ENCODE measurements around the gene SMAD3. TPM values are rescaled to one million over a fixed set of nuclear protein-coding genes. Genes with fewer than 3 reads are reported as not detected.

The SMAD3 gene
- total and polyA plus RNA-seq, 2 experiments from 2014 or later, result 30.8 to 34.0 TPM

DNA sequence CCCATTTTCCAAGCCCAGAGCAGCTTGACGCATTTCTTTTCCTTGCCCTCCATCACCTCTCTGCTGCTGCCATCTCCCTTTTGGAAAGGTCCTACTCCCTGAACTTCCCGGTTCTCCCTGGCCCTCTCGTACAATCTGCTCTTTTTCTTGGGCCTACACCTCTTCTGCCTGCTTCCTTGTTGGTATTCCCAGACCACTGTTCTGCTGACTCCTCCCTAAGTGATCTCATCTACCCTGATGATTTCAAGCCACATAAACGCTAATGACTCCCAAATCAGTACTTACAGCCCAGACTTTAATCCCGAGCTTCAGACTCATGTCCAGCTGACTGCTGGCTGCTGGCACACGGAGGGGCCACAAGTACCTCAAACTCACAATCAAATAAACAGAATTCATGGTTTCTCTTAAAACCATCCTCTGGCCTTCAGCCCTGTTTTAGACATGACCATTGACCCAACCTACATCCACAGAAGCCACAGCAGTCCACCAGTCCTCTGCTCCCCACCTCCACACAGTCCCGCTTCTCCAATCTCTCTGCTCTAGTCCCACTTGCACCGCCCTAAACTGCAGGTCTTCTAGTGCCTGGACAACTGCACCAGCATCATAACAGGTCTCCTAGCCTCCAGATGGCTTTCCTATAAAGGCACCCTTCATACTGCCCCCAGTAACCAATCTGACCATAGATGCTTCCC, 131.4 kb downstream of the SMAD3 start:
- in situ Hi-C loops (cut with MboI), result no loop called here
- H3K4me2 ChIP-seq (ENCODE audit: unreplicated experiment), result peak overlapping the region; percentile 35
- H3K36me3 ChIP-seq (ENCODE audit: low read depth), result peaks cover 19% of the 10 kb centered on the region

GRCh38 chr15:67197364-67197695, 131.9 kb downstream of the SMAD3 start:
- Histone ChIP-seq H3K4me1 (ENCODE audit: insufficient read depth) (peaks cover 44% of the 10 kb centered on the region), H2AFZ (no peak overlapping the region), H3K9me2 (ENCODE audit: insufficient read depth) (no peaks in the 10 kb centered on the region), H4K20me1 (ENCODE audit: insufficient read depth) (no peaks in the 10 kb centered on the region), H3F3A (ENCODE audit: insufficient read depth) (peaks cover 88% of the 10 kb centered on the region), H3K27me3 (replicated peaks; ENCODE audit: insufficient read depth) (no peaks in the 10 kb centered on the region), H3K27ac (peak overlapping the region; percentile 87), H3K4me2 (ENCODE audit: unreplicated experiment) (peak overlapping the region; percentile 35), H3K9me3 (ENCODE audit: low read depth) (no peaks in the 10 kb centered on the region), H3K79me2 (ENCODE audit: insufficient read depth) (no peaks in the 10 kb centered on the region), H3K4me3 (no peak overlapping the region), H3K36me3 (ENCODE audit: low read depth) (peaks cover 13% of the 10 kb centered on the region), H3K9ac (peak overlapping the region; percentile 65)
- in situ Hi-C loops (cut with MboI), result no loop called here
- WGBS, 2 experiments (ENCODE audit: low coverage in 1 of 2, low lambda C conversion rate in 2 of 2, missing lambda C conversion rate in 2 of 2), result 100% methylated on average over 2 of the region's 2 CpGs
- TF ChIP-seq EZH2 (IDR thresholded peaks at IDR 0.05; ENCODE audit: insufficient read depth, poor library complexity, severe bottlenecking), result no peak
- no peak for TF ChIP-seq EZH2phosphoT487 (IDR thresholded peaks at IDR 0.05; ENCODE audit: insufficient read depth, low read depth)
- peak; percentile 21 for DNase-seq

More for the DNA sequence above, 131.4 kb downstream of the SMAD3 start:
- Histone ChIP-seq H3K4me1 (ENCODE audit: insufficient read depth) (peaks cover 44% of the 10 kb centered on the region), H3K9me3 (ENCODE audit: low read depth) (no peaks in the 10 kb centered on the region), H3K9me2 (ENCODE audit: insufficient read depth) (no peaks in the 10 kb centered on the region), H3K4me3 (no peak overlapping the region), H3K27me3 (replicated peaks; ENCODE audit: insufficient read depth) (no peaks in the 10 kb centered on the region), H3F3A (ENCODE audit: insufficient read depth) (peaks cover 89% of the 10 kb centered on the region), H4K20me1 (ENCODE audit: insufficient read depth) (no peaks in the 10 kb centered on the region), H3K9ac (peak overlapping the region; percentile 65), H3K79me2 (ENCODE audit: insufficient read depth) (no peaks in the 10 kb centered on the region), H2AFZ (no peak overlapping the region; the same call in 1 of the 2 replicates), H3K27ac (peak overlapping the region; percentile 87)
- 28 to 32% methylated on average over 8 of the region's 8 CpGs for WGBS, 2 experiments (ENCODE audit: low coverage in 1 of 2, low lambda C conversion rate in 2 of 2, missing lambda C conversion rate in 2 of 2)
- no peak for TF ChIP-seq EZH2 (IDR thresholded peaks at IDR 0.05; ENCODE audit: insufficient read depth, poor library complexity, severe bottlenecking)
- TF ChIP-seq EZH2phosphoT487 (IDR thresholded peaks at IDR 0.05; ENCODE audit: insufficient read depth, low read depth), result no peak
- DNase-seq, result peak; percentile 91

- TF ChIP-seq EZH2phosphoT487 (IDR thresholded peaks at IDR 0.05; ENCODE audit: insufficient read depth, low read depth) (no peak), EZH2 (IDR thresholded peaks at IDR 0.05; ENCODE audit: insufficient read depth, poor library complexity, severe bottlenecking) (no peak)
- Histone ChIP-seq H3K9ac (no peak overlapping the region), H3K4me3 (no peak overlapping the region), H3K27ac (peak overlapping the region; percentile 74; the same call in 1 of the 2 replicates), H3K27me3 (replicated peaks; ENCODE audit: insufficient read depth) (no peaks in the 10 kb centered on the region), H3K4me2 (ENCODE audit: unreplicated experiment) (no peak overlapping the region), H3K36me3 (ENCODE audit: low read depth) (peaks cover 13% of the 10 kb centered on the region), H3F3A (ENCODE audit: insufficient read depth) (peaks cover 82% of the 10 kb centered on the region), H3K79me2 (ENCODE audit: insufficient read depth) (no peaks in the 10 kb centered on the region), H3K9me3 (ENCODE audit: low read depth) (no peaks in the 10 kb centered on the region), H3K9me2 (ENCODE audit: insufficient read depth) (no peaks in the 10 kb centered on the region), H2AFZ (no peak overlapping the region), H4K20me1 (ENCODE audit: insufficient read depth) (no peaks in the 10 kb centered on the region), H3K4me1 (ENCODE audit: insufficient read depth) (peaks cover 44% of the 10 kb centered on the region)
- whole genome bisulfite sequencing, 2 experiments (ENCODE audit: low coverage in 1 of 2, low lambda C conversion rate in 2 of 2, missing lambda C conversion rate in 2 of 2), result 95 to 100% methylated on average over 7 of the region's 7 CpGs
- in situ Hi-C loops (cut with MboI), result no loop called here
- DNase-seq, result peak; percentile 13
Measured at GRCh38 chr15:67198157-67198754, 132.9 kb downstream of the SMAD3 start.

DNA sequence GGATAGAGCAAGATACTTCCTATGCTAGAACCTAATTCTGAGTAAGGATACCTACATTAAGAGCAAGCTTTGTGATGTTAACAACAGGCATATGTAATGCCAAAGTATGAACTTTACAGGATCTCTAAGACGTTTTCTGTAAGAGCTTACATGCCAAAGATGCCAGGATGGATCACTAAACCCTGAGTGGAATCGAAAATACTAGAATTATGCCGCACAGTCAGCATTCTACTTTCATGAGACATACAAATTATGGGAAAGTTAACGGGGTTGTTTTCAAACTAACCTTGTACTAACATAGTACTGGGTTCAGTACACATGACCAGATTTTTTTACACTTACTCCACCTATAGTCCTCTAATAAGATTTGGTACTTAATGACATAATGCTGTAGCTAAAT, 134.0 kb downstream of the SMAD3 start:
- H3K4me2 ChIP-seq (ENCODE audit: unreplicated experiment), result no peak overlapping the region
- H4K20me1 ChIP-seq (ENCODE audit: insufficient read depth), result no peaks in the 10 kb centered on the region
- H3K9me2 ChIP-seq (ENCODE audit: insufficient read depth), result no peaks in the 10 kb centered on the region
- no peaks in the 10 kb centered on the region for H3K27me3 ChIP-seq (replicated peaks; ENCODE audit: insufficient read depth)
- H3F3A ChIP-seq (ENCODE audit: insufficient read depth), result peaks cover 71% of the 10 kb centered on the region
- peak; percentile 66 for DNase-seq
- 36 to 48% methylated on average over 4 of the region's 4 CpGs for WGBS, 2 experiments (ENCODE audit: low coverage in 1 of 2, low lambda C conversion rate in 2 of 2, missing lambda C conversion rate in 2 of 2)
- no peak overlapping the region for H2AFZ ChIP-seq
- H3K4me1 ChIP-seq (ENCODE audit: insufficient read depth), result peaks cover 44% of the 10 kb centered on the region
- peaks cover 9% of the 10 kb centered on the region; the same call in 1 of the 2 replicates for H3K36me3 ChIP-seq (ENCODE audit: low read depth)
- no peaks in the 10 kb centered on the region for H3K79me2 ChIP-seq (ENCODE audit: insufficient read depth)
- H3K9me3 ChIP-seq (ENCODE audit: low read depth), result no peaks in the 10 kb centered on the region
- in situ Hi-C loops (cut with MboI), result no loop called here
- H3K27ac ChIP-seq, result peak overlapping the region; percentile 74
- H3K4me3 ChIP-seq, result no peak overlapping the region
- peak overlapping the region; percentile 25; the same call in 1 of the 2 replicates for H3K9ac ChIP-seq
- no peak for TF ChIP-seq EZH2 (IDR thresholded peaks at IDR 0.05; ENCODE audit: insufficient read depth, poor library complexity, severe bottlenecking)
- TF ChIP-seq EZH2phosphoT487 (IDR thresholded peaks at IDR 0.05; ENCODE audit: insufficient read depth, low read depth), result no peak
